ENCODE data around the gene PGAP6. TPM values are rescaled to one million over a fixed set of nuclear protein-coding genes. Genes with fewer than 3 reads are reported as not detected.
A peak's percentile ranks its signal among the peaks of the same experiment; 100 is the strongest.

Gene PGAP6
- total and polyA plus RNA-seq, 2 of the 13 experiments (the other 11 are each of a cell fraction or from before 2014, with no cell fraction given), result 52.7 to 136 TPM

DNA sequence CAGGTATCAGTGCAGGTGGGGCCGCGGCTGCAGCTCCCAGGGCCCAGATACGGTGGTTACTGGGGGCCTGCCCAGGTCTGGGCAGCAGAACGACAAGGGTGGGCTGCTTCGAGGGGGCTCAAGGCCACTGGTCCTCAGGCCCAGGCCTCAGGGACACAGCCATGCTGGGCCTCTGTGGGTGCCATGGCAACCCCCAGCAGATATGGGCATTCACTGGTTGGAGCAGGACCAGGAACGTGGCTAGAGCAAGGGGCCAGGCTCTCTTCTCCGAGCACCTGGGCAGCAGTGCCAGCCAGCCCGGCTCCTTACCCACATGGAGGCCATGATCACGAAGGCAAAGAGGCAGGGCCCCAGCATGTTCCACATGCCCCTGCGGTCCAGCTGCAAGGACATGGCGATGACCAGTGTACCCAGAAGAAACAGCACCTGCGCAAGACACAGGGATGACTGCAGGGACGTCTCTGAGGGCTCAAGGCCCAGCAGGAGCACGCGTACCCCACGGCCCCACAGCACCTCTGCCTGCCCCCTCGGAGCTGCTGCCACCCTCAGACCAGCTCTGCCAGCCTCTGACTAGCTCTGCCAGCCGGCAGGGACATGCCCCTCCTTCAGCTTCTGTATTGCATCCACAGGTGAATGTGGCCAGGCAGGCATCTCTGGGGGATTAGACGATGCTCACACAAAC lies 9.3 kb downstream of the PGAP6 start:
- Histone ChIP-seq H3K4me1 (ENCODE audit: insufficient read depth, low read length) (peaks cover 18% of the 10 kb centered on the region), H3K4me3 (replicated peaks in 1 of 3; ENCODE audit: insufficient read depth in 1 of 3, low read depth in 2 of 3, low read length in 3 of 3) (no peak overlapping the region), H3K9ac (ENCODE audit: insufficient read depth, low read depth, low read length) (no peak overlapping the region), H4K20me1 (ENCODE audit: insufficient read depth, low read length) (no peaks in the 10 kb centered on the region), H3K27me3 (ENCODE audit: control insufficient read depth in 1 of 2, insufficient read depth in 2 of 2, low read length in 2 of 2) (no peaks in the 10 kb centered on the region), H3K27ac (ENCODE audit: extremely low read length, insufficient read depth, low read length) (no peak overlapping the region), H3K36me3 (replicated peaks in 1 of 2; ENCODE audit: control insufficient read depth in 1 of 2, insufficient read depth in 2 of 2, low read length in 2 of 2) (peaks cover 21 to 41% of the 10 kb centered on the region in 2 experiments; a peak in 4 of 5 replicates), H2AFZ (ENCODE audit: low read length) (no peak overlapping the region), H3K4me2 (ENCODE audit: low read depth, low read length) (no peak overlapping the region), H3K9me3 (ENCODE audit: low read length) (no peaks in the 10 kb centered on the region), H3K79me2 (ENCODE audit: insufficient read depth, low read length) (peaks cover 6% of the 10 kb centered on the region)
- in situ Hi-C loops (cut with HindIII; ENCODE audit: extremely low pct_ligation_motif_present, low pct_unique_long_range_greater_than_20kb), result no loop called here
- no peak for TF ChIP-seq HNRNPH1 (optimal IDR thresholded peaks at IDR 0.05; ENCODE audit: low read depth, low read length)
- no peak for TF ChIP-seq IKZF1 (IDR thresholded peaks at IDR 0.05)
- TF ChIP-seq RBFOX2 (IDR thresholded peaks at IDR 0.05; ENCODE audit: low read depth, low read length), result 0 out of 2 replicates have a peak, but pooled peaks have one; percentile 2
- TF ChIP-seq, protein P1, sequence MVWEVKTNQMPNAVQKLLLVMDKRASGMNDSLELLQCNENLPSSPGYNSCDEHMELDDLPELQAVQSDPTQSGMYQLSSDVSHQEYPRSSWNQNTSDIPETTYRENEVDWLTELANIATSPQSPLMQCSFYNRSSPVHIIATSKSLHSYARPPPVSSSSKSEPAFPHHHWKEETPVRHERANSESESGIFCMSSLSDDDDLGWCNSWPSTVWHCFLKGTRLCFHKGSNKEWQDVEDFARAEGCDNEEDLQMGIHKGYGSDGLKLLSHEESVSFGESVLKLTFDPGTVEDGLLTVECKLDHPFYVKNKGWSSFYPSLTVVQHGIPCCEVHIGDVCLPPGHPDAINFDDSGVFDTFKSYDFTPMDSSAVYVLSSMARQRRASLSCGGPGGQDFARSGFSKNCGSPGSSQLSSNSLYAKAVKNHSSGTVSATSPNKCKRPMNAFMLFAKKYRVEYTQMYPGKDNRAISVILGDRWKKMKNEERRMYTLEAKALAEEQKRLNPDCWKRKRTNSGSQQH (CRISPR knock-in tag; IDR thresholded peaks at IDR 0.05; ENCODE audit: low read depth), result no peak
- TF ChIP-seq POLR2A (IDR thresholded peaks at IDR 0.05; ENCODE audit: insufficient read depth in 1 of 2, low read depth in 2 of 2, low read length in 2 of 2), result 0 out of 4 replicates have a peak, but pooled peaks of 1 of the 2 experiments have one; percentile 27
- TF ChIP-seq ZNF317 (CRISPR knock-in tag; IDR thresholded peaks at IDR 0.05), result no peak
- no peak for TF ChIP-seq SAFB2 (CRISPR knock-in tag; IDR thresholded peaks at IDR 0.05; ENCODE audit: borderline replicate concordance, low read depth)
- no peak for TF ChIP-seq ZNF605 (CRISPR knock-in tag; IDR thresholded peaks at IDR 0.05)
- ATAC-seq (no peak), FAIRE-seq (no peak), DNase-seq (ENCODE audit: low spot score) (no peak)
- ChIA-PET POLR2A (no interaction called here), CTCF (ENCODE audit: low intra/inter-chr PET ratio, low total read pairs) (no interaction called here)
- no TSS peak for BruUV-seq (replicated peaks)
- WGBS (ENCODE audit: low lambda C conversion rate), result 100% methylated on average over 3 of the region's 19 CpGs
- intact Hi-C loops (cut with micrococcal nuclease; ENCODE audit: unreplicated experiment), result no loop called here
